ENCODE measurements around the gene PDLIM7.
A peak's percentile ranks its signal among the peaks of the same experiment; 100 is the strongest.

PDLIM7 gene

DNA sequence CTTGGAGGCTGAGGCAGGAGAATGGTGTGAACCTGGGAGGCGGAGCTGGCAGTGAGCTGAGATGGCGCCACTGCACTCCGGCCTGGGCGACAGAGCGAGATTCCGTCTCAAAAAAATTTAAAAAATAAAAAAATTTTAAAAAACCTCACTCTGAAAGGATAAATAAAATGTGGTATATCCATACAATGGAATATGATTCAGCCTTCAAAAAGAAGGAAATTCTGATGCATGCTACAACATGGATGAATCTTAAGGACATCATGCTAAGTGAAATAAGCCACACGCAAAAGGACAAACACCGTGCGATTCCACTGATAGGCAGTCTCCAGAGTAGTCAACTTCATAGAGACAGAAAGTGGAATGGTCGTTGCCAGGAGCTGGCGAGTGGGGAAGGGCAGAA lies 32.4 kb downstream of the PDLIM7 start:
- H3K27me3 Mint-ChIP-seq = peaks cover 29% of the 10 kb centered on the region
- H3K4me3 Mint-ChIP-seq = no peak overlapping the region
- peaks cover 18% of the 10 kb centered on the region for H3K4me1 Mint-ChIP-seq
- no peak for DNase-seq
- CTCF ChIA-PET = interaction anchor here (0.6 to 1.1 kb wide), 3 partner anchors 9 to 354 kb away, joined by 3 read pairs; partner anchors contain the start of gene B4GALT7
- no peaks in the 10 kb centered on the region for H3K9me3 Mint-ChIP-seq
- H3K27ac Mint-ChIP-seq = no peak overlapping the region
- no peaks in the 10 kb centered on the region for H3K36me3 Mint-ChIP-seq

DNA sequence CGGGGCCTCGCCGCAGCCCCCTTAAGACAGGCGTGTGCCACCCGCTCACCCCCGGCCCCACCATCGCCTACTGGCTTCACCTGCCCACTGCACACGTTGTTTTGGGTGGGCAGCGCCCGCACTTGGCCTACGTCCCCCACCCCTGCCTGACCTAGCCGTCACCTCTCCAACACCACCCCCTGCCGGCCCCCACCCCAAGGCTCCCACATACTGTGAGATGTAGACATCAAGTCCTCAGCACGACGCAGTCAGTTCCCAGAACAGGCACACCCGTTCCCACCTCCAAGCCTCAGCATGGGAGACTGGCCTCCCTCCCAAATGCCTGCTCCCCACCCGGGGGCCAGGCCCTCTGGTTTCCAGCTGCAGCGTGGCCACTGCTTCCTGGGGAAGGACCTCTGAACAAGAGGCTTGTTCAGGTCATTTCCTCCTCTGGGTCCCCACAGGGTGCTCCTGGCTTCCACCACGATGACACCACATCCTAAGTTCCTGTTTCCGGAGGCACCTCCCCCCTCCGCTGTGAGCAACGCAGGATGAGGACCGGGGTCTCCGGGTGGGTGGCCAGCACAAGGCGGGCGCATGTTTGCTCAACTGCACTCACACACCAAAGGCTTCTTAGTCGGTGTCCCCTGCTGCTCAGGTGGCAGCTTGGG lies 35.3 kb downstream of the PDLIM7 start:
- Mint-ChIP-seq H3K9me3 (no peaks in the 10 kb centered on the region), H3K36me3 (no peaks in the 10 kb centered on the region), H3K4me3 (no peak overlapping the region), H3K27ac (peak overlapping the region; percentile 4), H3K4me1 (peaks cover 21% of the 10 kb centered on the region), H3K27me3 (peaks cover 14% of the 10 kb centered on the region)
- no peak for DNase-seq
- CTCF ChIA-PET = interaction anchor here (1.3 to 4.3 kb wide), 4 partner anchors 58 to 349 kb away, joined by 3 to 21 read pairs (median 7); no protein-coding TSS in a partner anchor

- H3K27me3 Mint-ChIP-seq = peaks cover 10% of the 10 kb centered on the region
- peaks cover 29% of the 10 kb centered on the region for H3K4me1 Mint-ChIP-seq
- no peaks in the 10 kb centered on the region for H3K9me3 Mint-ChIP-seq
- H3K27ac Mint-ChIP-seq = no peak overlapping the region
- DNase-seq = no peak
- no peak overlapping the region for H3K4me3 Mint-ChIP-seq
- CTCF ChIA-PET = interaction anchor here (4.3 kb wide), 1 partner anchor 56 kb away, joined by 21 read pairs; no protein-coding TSS in a partner anchor
- no peaks in the 10 kb centered on the region for H3K36me3 Mint-ChIP-seq
These were observed 37.4 kb downstream of the PDLIM7 start for GRCh38 chr5:177459819-177460628.

- Mint-ChIP-seq H3K4me1 (peaks cover 29% of the 10 kb centered on the region), H3K4me3 (no peak overlapping the region), H3K27me3 (peaks cover 11% of the 10 kb centered on the region), H3K36me3 (no peaks in the 10 kb centered on the region), H3K27ac (no peak overlapping the region), H3K9me3 (no peaks in the 10 kb centered on the region)
- CTCF ChIA-PET = no interaction called here
- no peak for DNase-seq
These were observed 38.0 kb downstream of the PDLIM7 start for GRCh38 chr5:177459357-177459756.

DNA sequence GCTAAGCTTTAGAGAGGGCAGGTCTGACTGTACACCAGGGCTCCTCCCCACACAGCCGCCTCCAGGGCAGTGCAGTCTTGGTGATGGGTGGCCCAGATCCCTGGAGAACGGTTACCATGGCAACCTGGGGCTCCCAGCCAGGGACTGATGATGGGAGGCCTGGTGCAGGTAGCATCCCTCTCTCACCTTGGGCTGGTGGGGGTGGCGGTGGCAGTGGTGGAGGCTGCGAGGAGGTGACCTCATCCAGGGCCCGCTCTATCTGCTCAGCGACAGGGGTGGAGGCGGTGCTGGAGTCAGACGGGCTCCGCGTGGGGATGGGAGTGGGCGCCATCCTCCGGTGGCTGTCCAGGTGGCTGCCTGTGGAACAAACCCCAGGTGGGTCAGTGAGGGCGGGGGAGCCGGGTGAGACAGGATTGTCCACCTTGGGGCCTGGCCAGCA lies 38.5 kb downstream of the PDLIM7 start:
- DNase-seq = no peak
- peaks cover 30% of the 10 kb centered on the region for H3K4me1 Mint-ChIP-seq
- H3K9me3 Mint-ChIP-seq = no peaks in the 10 kb centered on the region
- no peaks in the 10 kb centered on the region for H3K36me3 Mint-ChIP-seq
- H3K27ac Mint-ChIP-seq = no peak overlapping the region
- peaks cover 15% of the 10 kb centered on the region for H3K27me3 Mint-ChIP-seq
- CTCF ChIA-PET = interaction anchor here (2.4 kb wide), 2 partner anchors 55 to 69 kb away, joined by 28 to 33 read pairs; no protein-coding TSS in a partner anchor
- H3K4me3 Mint-ChIP-seq = no peak overlapping the region

- Mint-ChIP-seq H3K36me3 (no peaks in the 10 kb centered on the region), H3K4me1 (peaks cover 39% of the 10 kb centered on the region), H3K27me3 (peaks cover 24% of the 10 kb centered on the region), H3K9me3 (no peaks in the 10 kb centered on the region), H3K27ac (no peak overlapping the region), H3K4me3 (no peak overlapping the region)
- no peak for DNase-seq
- CTCF ChIA-PET = interaction anchor here (0.7 to 6.8 kb wide), 16 partner anchors 10 to 149 kb away, joined by 3 to 89 read pairs (median 8); partner anchors contain the start of genes GRK6 and PRR7
These were observed 39.3 kb downstream of the PDLIM7 start for GRCh38 chr5:177457852-177458681.

GRCh38 chr5:177456976-177457851 lies 40.2 kb downstream of the PDLIM7 start:
- Mint-ChIP-seq H3K4me1 (peaks cover 34% of the 10 kb centered on the region), H3K27ac (peak overlapping the region; percentile 56), H3K9me3 (no peaks in the 10 kb centered on the region), H3K27me3 (peaks cover 25% of the 10 kb centered on the region), H3K4me3 (peak overlapping the region; percentile 53), H3K36me3 (no peaks in the 10 kb centered on the region)
- DNase-seq = peak; percentile 71
- CTCF ChIA-PET = interaction anchor here (0.6 to 6.8 kb wide), 22 partner anchors 11 to 148 kb away, joined by 3 to 89 read pairs (median 5); partner anchors contain the start of genes GRK6 and PRR7

- Mint-ChIP-seq H3K4me1 (peaks cover 33% of the 10 kb centered on the region), H3K9me3 (no peaks in the 10 kb centered on the region), H3K27me3 (peaks cover 28% of the 10 kb centered on the region), H3K4me3 (peak overlapping the region; percentile 80), H3K36me3 (no peaks in the 10 kb centered on the region), H3K27ac (peak overlapping the region; percentile 90)
- CTCF ChIA-PET = interaction anchor here (0.9 to 6.8 kb wide), 14 partner anchors 11 to 147 kb away, joined by 3 to 89 read pairs (median 6); partner anchors contain the start of genes GRK6 and PRR7
- DNase-seq = no peak
These were observed 40.8 kb downstream of the PDLIM7 start for GRCh38 chr5:177456591-177456964.

DNA sequence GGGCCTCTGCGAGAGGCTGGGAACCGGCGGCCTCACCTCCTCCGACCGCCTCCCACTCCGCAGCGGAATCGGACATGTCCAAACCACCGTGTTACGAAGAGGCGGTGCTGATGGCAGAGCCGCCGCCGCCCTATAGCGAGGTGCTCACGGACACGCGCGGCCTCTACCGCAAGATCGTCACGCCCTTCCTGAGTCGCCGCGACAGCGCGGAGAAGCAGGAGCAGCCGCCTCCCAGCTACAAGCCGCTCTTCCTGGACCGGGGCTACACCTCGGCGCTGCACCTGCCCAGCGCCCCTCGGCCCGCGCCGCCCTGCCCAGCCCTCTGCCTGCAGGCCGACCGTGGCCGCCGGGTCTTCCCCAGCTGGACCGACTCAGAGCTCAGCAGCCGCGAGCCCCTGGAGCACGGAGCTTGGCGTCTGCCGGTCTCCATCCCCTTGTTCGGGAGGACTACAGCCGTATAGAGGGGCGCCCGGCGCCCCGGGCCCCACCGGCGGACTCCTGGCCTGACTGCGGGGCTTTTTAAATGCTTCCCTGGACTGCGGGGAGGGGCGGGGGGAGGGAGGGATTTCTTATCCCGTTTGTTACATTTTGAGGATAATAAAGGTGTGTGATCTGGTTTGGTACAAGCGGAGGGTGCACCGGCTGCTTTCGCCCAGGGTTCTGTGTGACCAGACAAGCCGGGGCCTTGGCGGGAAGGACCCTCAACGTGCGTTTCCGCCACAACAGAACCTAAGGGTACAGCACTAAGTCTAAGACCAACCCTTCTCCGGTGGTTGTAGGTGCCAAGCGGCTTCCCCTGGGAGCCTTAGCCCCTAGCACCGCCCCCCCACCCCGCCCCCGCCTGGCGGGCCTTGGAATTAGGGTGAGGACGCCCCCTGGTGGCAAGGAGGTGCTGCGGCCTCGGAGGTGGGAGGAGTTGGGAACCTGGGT lies 41.5 kb downstream of the PDLIM7 start:
- peak; percentile 96 for DNase-seq
- Mint-ChIP-seq H3K27ac (peak overlapping the region; percentile 90), H3K36me3 (no peaks in the 10 kb centered on the region), H3K4me3 (peak overlapping the region; percentile 80), H3K27me3 (peaks cover 30% of the 10 kb centered on the region), H3K4me1 (peaks cover 29% of the 10 kb centered on the region), H3K9me3 (no peaks in the 10 kb centered on the region)
- CTCF ChIA-PET = interaction anchor here (0.8 to 7.2 kb wide), 31 partner anchors 10 to 343 kb away, joined by 3 to 228 read pairs (median 4); partner anchors contain the start of genes F12, GRK6, LMAN2 and PDLIM7

DNA sequence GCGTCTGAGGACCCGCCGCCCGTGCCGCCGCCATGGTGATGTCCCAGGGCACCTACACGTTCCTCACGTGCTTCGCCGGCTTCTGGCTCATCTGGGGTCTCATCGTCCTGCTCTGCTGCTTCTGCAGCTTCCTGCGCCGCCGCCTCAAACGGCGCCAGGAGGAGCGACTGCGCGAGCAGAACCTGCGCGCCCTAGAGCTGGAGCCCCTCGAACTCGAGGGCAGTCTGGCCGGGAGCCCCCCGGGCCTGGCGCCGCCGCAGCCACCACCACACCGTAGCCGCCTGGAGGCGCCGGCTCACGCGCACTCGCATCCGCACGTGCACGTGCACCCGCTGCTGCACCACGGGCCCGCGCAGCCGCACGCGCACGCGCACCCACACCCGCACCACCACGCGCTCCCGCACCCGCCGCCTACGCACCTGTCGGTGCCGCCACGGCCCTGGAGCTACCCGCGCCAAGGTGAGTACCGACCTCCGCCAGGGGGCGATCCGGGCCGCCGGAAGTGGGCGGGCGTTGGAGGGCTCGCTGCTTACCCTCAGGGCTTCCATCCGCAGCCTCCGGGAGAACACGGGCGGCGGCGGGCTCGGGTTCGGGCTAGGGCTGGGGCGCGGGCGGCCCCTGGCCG lies 42.3 kb downstream of the PDLIM7 start:
- Mint-ChIP-seq H3K9me3 (no peaks in the 10 kb centered on the region), H3K36me3 (no peaks in the 10 kb centered on the region), H3K4me1 (peaks cover 29% of the 10 kb centered on the region), H3K4me3 (peak overlapping the region; percentile 80), H3K27ac (peak overlapping the region; percentile 84), H3K27me3 (peaks cover 38% of the 10 kb centered on the region)
- CTCF ChIA-PET = interaction anchor here (0.8 to 7.2 kb wide), 33 partner anchors 10 to 342 kb away, joined by 3 to 228 read pairs (median 4); partner anchors contain the start of genes F12, GRK6, LMAN2 and PDLIM7
- DNase-seq = peak; percentile 94

DNA sequence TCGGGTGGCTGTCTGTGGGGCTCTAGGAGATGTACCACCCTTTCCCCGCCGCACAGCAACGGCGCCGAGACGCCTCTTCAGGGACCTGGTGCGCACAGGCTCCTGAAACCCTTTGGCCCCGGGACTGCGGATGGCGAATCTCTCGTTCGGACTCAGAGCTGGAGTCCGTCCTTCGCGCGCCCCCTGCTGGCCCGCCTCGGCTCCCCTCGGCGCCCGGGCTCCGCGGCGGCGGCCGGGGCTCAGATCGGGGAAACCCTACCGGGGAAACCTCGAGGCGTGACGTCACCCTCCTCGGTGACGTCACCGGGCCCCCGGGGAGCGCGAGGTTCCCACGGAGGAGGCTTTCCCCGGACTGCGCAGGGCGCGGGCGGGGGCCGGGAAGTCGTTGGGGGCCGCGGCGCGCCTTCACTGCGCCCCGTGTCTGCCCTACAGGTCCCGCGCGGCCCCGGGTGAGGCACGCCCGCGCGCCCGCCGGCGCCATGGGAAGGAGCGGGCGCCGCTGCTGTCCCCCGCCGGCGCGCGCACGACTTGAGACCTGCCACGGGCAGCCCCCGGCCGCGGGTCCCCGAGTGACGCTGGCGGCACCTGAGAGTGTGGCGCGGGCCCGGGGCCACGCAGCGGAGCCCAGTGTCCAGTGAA lies 42.9 kb downstream of the PDLIM7 start:
- CTCF ChIA-PET = interaction anchor here (0.7 to 7.2 kb wide), 26 partner anchors 9 to 341 kb away, joined by 3 to 228 read pairs (median 4); partner anchors contain the start of genes F12, GRK6, LMAN2 and PFN3
- peak; percentile 92 for DNase-seq
- Mint-ChIP-seq H3K27me3 (peaks cover 44% of the 10 kb centered on the region), H3K4me3 (peak overlapping the region; percentile 80), H3K36me3 (no peaks in the 10 kb centered on the region), H3K27ac (peak overlapping the region; percentile 84), H3K4me1 (peaks cover 29% of the 10 kb centered on the region), H3K9me3 (no peaks in the 10 kb centered on the region)
